GM13977 (cell line): ENCODE results near the gene TUBGCP2.

ENCODE experiments used
- DNase-seq: peaks from one replicate; pipeline ENCODE4 v3.0.0; 2012; ENCODE audit warnings: low spot score
- CTCF ChIP-seq: IDR thresholded peaks from 2 replicates; pipeline ENCODE4 v1.5.1; 2012; ENCODE audit warnings: mild to moderate bottlenecking, control low read depth; ENCODE audit not compliant: insufficient read depth; ENCODE audit errors: extremely low read depth, missing control alignments
- in situ Hi-C: fragments of 300-500 bp; cut with MboI; formaldehyde crosslinking; loops from one replicate; pipeline ENCODE4 v1.12.0; 2022; ENCODE audit warnings: low sequenced_read_pairs, low pct_unique_long_range_greater_than_20kb, mixed read lengths, inconsistent platforms; ENCODE audit not compliant: unreplicated experiment

TUBGCP2 gene

DNA sequence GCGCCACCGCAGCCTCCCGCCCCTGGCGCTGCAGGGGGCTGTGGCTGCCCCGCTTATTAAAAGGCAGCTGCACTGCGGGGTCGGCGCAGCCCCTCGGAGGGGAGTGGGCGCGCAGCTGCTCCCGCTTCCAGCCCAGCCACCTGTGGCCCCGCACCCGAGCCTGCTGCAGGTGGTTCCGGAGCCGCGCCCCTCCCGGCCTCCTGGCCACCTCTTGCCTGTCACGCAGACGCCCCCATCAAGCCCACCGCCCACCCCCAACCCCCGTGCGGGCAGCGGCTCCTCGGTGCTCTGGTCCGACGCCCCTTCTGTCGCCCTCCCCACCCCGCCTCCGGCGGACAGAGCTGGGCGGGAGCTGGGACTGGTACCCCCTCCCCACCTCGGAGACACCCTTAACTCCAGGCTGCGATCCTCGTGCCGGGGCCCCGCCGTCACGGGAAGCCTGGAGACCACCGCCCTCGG, 27.5 kb upstream of the TUBGCP2 start:
- no peak for TF ChIP-seq CTCF
- no peak for DNase-seq
- in situ Hi-C loops = no loop called here

GRCh38 chr10:133335246-133336117, 26.8 kb upstream of the TUBGCP2 start:
- in situ Hi-C loops = no loop called here
- TF ChIP-seq CTCF = no peak
- DNase-seq = peak; percentile 85

DNA sequence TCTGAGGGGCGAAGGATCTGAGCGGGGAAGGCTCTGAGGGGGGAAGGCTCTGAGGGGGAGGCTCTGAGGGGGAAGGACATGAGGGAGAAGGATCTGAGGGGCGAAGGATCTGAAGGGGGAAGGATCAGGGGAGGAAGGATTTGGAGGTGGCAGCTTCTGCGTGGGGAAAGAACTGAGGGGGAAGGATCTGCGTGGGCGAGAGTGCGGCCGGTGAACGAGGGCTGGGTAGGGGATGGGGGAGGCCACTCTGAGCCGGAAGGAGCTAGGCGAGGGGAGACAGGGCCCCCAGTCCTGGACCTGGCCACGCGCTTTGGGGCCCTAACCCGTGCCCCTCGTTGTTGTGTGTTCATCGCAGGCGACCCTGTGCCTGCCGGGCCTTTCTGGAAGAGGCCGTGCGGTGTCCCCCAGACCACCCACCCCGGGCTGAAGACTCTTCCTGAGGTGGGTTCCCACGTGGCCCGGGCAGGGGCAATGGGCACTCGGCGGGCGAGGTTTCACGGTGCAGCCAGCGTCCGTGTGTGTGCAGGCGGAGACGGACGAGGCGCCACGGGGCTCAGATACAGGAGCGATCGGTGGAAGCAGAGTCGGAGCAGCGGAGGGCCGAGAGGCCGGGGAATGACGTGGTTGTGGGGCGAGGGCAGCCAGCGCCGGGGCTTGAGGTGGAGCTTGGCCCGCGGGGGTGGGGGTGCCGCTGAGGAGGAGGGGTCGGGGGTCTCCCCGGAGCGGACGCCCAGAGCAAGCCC, 26.0 kb upstream of the TUBGCP2 start:
- no peak for TF ChIP-seq CTCF
- in situ Hi-C loops = no loop called here
- DNase-seq = no peak

DNA sequence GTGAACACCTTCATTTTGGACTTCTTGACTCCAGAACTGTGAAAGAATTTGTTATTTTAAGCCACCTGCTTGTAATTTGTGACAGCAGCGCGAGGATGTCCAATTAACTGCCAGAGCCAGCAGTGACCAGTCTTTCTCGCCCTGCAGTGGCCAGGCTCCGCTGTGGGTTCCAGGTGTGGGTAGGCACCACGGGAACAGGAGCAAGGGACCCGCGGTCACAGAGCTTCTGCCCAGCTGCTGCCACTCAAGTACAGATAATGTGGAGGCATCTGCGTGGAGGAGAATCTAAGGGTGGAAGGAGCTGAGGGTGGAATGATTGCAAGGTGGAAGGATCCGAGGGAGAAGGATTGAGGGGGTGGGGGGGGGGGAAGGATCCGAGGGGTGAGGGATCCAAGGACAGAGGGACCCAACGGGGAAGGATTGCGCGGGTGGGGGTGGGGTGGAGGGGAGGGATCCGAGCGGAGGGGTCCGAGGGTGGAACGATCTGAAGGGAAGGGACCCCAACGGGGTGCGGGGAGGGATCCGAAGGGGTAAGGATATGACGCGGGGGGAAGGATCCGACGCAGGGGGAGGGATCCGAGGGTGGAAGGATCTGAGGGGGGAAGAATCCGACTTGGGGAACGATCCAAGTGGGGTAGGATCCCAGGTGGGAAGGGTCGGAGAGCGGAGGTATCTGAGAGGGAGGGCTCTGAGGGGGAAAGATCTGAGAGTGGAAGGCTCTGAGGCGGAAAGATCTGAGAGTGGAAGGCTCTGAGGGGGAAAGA, 24.4 kb upstream of the TUBGCP2 start:
- TF ChIP-seq CTCF = no peak
- in situ Hi-C loops = no loop called here
- no peak for DNase-seq

- in situ Hi-C loops = no loop called here
- peak; percentile 95 for TF ChIP-seq CTCF
- DNase-seq = peak; percentile 92
Measured at GRCh38 chr10:133329491-133330202, 21.0 kb upstream of the TUBGCP2 start.
